ENCODE data around the gene FRMD7. TPM values are rescaled to one million over a fixed set of nuclear protein-coding genes. Genes with fewer than 3 reads are reported as not detected.
"Not testable (repeated sequence)": the region's sequence is repeated elsewhere in the genome, so short reads cannot be mapped to it uniquely, and the experiment has no call there.

FRMD7 gene
- 1 to 10 TPM in 1 of 2 donors, under 1 TPM in 1; 0.59 to 2.4 TPM for total RNA-seq
- polyA plus RNA-seq (ENCODE audit: insufficient read length in 2 of 2), result under 1 TPM; 0.13 to 0.29 TPM
- long read RNA-seq, donor 1, result 0 reads
- long read RNA-seq, donor 2, result 0 reads
- long read RNA-seq, donor 3, result 0 reads
- long read RNA-seq, donor 4, result 0 reads

GRCh38 chrX:132127743-132128142, at the start of gene FRMD7:
Gene FRMD7 (minus strand): TSS chrX:132128020. CDS start chrX:132127844, 176 bp downstream.
- Histone ChIP-seq H3K4me1 (ENCODE audit: control insufficient read depth, insufficient read depth, low read length) (no peaks in the 10 kb centered on the region), H3K27ac (ENCODE audit: low read depth, low read length) (no peak within 1 kb of the TSS), H3K9me3 (ENCODE audit: control insufficient read depth, insufficient read depth, low read length) (no peaks in the 10 kb centered on the region), H3K4me3 (ENCODE audit: low read depth, low read length) (no peak within 1 kb of the TSS), H3K27me3 (ENCODE audit: control insufficient read depth, insufficient read depth, low read length) (peaks cover 7% of the 10 kb centered on the region), H3K36me3 (ENCODE audit: control insufficient read depth, insufficient read depth, low read length) (no peaks in the 10 kb centered on the region)
- DNase-seq (ENCODE audit: low read depth in 4 of 6, low spot score in 6 of 6), result no peak
- 27% methylated on average over 5 of the region's 5 CpGs for WGBS (ENCODE audit: insufficient coverage)

GRCh38 chrX:132173647-132174046, 45.8 kb upstream of the FRMD7 start:
- Histone ChIP-seq H3K27ac (ENCODE audit: low read depth, low read length) (no peak overlapping the region), H3K4me1 (ENCODE audit: control insufficient read depth, insufficient read depth, low read length) (no peaks in the 10 kb centered on the region), H3K27me3 (ENCODE audit: control insufficient read depth, insufficient read depth, low read length) (peaks cover 5% of the 10 kb centered on the region), H3K4me3 (ENCODE audit: low read depth, low read length) (no peak overlapping the region), H3K36me3 (ENCODE audit: control insufficient read depth, insufficient read depth, low read length) (no peaks in the 10 kb centered on the region), H3K9me3 (ENCODE audit: control insufficient read depth, insufficient read depth, low read length) (no peaks in the 10 kb centered on the region)
- no peak for DNase-seq (ENCODE audit: low read depth in 4 of 6, low spot score in 6 of 6)
- no CpG with 5 or more reads among the region's 1 CpG for WGBS (ENCODE audit: insufficient coverage)

GRCh38 chrX:132171881-132172280, 44.1 kb upstream of the FRMD7 start:
- H3K9me3 ChIP-seq (ENCODE audit: control insufficient read depth, insufficient read depth, low read length), result no peaks in the 10 kb centered on the region
- DNase-seq (ENCODE audit: low read depth in 4 of 6, low spot score in 6 of 6), result no peak
- peaks cover 5% of the 10 kb centered on the region for H3K27me3 ChIP-seq (ENCODE audit: control insufficient read depth, insufficient read depth, low read length)
- no peak overlapping the region for H3K27ac ChIP-seq (ENCODE audit: low read depth, low read length)
- 70% methylated on average over 1 of the region's 3 CpGs for WGBS (ENCODE audit: insufficient coverage)
- H3K36me3 ChIP-seq (ENCODE audit: control insufficient read depth, insufficient read depth, low read length), result no peaks in the 10 kb centered on the region
- H3K4me3 ChIP-seq (ENCODE audit: low read depth, low read length), result no peak overlapping the region
- H3K4me1 ChIP-seq (ENCODE audit: control insufficient read depth, insufficient read depth, low read length), result no peaks in the 10 kb centered on the region

- WGBS (ENCODE audit: insufficient coverage), result 50% methylated on average over 1 of the region's 3 CpGs
- no peaks in the 10 kb centered on the region for H3K9me3 ChIP-seq (ENCODE audit: control insufficient read depth, insufficient read depth, low read length)
- peaks cover 5% of the 10 kb centered on the region for H3K27me3 ChIP-seq (ENCODE audit: control insufficient read depth, insufficient read depth, low read length)
- H3K36me3 ChIP-seq (ENCODE audit: control insufficient read depth, insufficient read depth, low read length), result no peaks in the 10 kb centered on the region
- DNase-seq (ENCODE audit: low read depth in 4 of 6, low spot score in 6 of 6), result no peak
- H3K4me1 ChIP-seq (ENCODE audit: control insufficient read depth, insufficient read depth, low read length), result no peaks in the 10 kb centered on the region
- no peak overlapping the region for H3K27ac ChIP-seq (ENCODE audit: low read depth, low read length)
- no peak overlapping the region for H3K4me3 ChIP-seq (ENCODE audit: low read depth, low read length)
These were observed 43.7 kb upstream of the FRMD7 start for GRCh38 chrX:132171478-132171877.

GRCh38 chrX:132169554-132169953, 41.7 kb upstream of the FRMD7 start:
- Histone ChIP-seq H3K27me3 (ENCODE audit: control insufficient read depth, insufficient read depth, low read length) (peaks cover 2% of the 10 kb centered on the region), H3K27ac (ENCODE audit: low read depth, low read length) (no peak overlapping the region), H3K4me1 (ENCODE audit: control insufficient read depth, insufficient read depth, low read length) (no peaks in the 10 kb centered on the region), H3K9me3 (ENCODE audit: control insufficient read depth, insufficient read depth, low read length) (no peaks in the 10 kb centered on the region), H3K36me3 (ENCODE audit: control insufficient read depth, insufficient read depth, low read length) (no peaks in the 10 kb centered on the region), H3K4me3 (ENCODE audit: low read depth, low read length) (no peak overlapping the region)
- no peak for DNase-seq (ENCODE audit: low read depth in 4 of 6, low spot score in 6 of 6)
- WGBS (ENCODE audit: insufficient coverage), result no CpG with 5 or more reads among the region's 3 CpGs

GRCh38 chrX:132165651-132166050, 37.8 kb upstream of the FRMD7 start:
- H3K9me3 ChIP-seq (ENCODE audit: control insufficient read depth, insufficient read depth, low read length), result no peaks in the 10 kb centered on the region
- no peak overlapping the region for H3K27ac ChIP-seq (ENCODE audit: low read depth, low read length)
- H3K4me1 ChIP-seq (ENCODE audit: control insufficient read depth, insufficient read depth, low read length), result no peaks in the 10 kb centered on the region
- no peak for DNase-seq (ENCODE audit: low read depth in 4 of 6, low spot score in 6 of 6)
- no peak overlapping the region for H3K4me3 ChIP-seq (ENCODE audit: low read depth, low read length)
- no peaks in the 10 kb centered on the region for H3K27me3 ChIP-seq (ENCODE audit: control insufficient read depth, insufficient read depth, low read length)
- H3K36me3 ChIP-seq (ENCODE audit: control insufficient read depth, insufficient read depth, low read length), result no peaks in the 10 kb centered on the region

- H3K27ac ChIP-seq (ENCODE audit: low read depth, low read length), result no peak overlapping the region
- H3K36me3 ChIP-seq (ENCODE audit: control insufficient read depth, insufficient read depth, low read length), result no peaks in the 10 kb centered on the region
- H3K4me1 ChIP-seq (ENCODE audit: control insufficient read depth, insufficient read depth, low read length), result no peaks in the 10 kb centered on the region
- H3K9me3 ChIP-seq (ENCODE audit: control insufficient read depth, insufficient read depth, low read length), result no peaks in the 10 kb centered on the region
- no peak for DNase-seq (ENCODE audit: low read depth in 4 of 6, low spot score in 6 of 6)
- no peak overlapping the region for H3K4me3 ChIP-seq (ENCODE audit: low read depth, low read length)
- no peaks in the 10 kb centered on the region for H3K27me3 ChIP-seq (ENCODE audit: control insufficient read depth, insufficient read depth, low read length)
These were observed 37.2 kb upstream of the FRMD7 start for GRCh38 chrX:132165005-132165404.

- not testable (repeated sequence) for H3K4me1 ChIP-seq (ENCODE audit: control insufficient read depth, insufficient read depth, low read length); H3K27me3 ChIP-seq (ENCODE audit: control insufficient read depth, insufficient read depth, low read length); H3K9me3 ChIP-seq (ENCODE audit: control insufficient read depth, insufficient read depth, low read length); H3K4me3 ChIP-seq (ENCODE audit: low read depth, low read length); H3K27ac ChIP-seq (ENCODE audit: low read depth, low read length); DNase-seq (ENCODE audit: low read depth in 4 of 6, low spot score in 6 of 6); H3K36me3 ChIP-seq (ENCODE audit: control insufficient read depth, insufficient read depth, low read length)
- WGBS (ENCODE audit: insufficient coverage), result 81% methylated on average over 3 of the region's 3 CpGs
These were observed 35.3 kb upstream of the FRMD7 start for GRCh38 chrX:132163094-132163493.

GRCh38 chrX:132153166-132153565, 25.3 kb upstream of the FRMD7 start:
- H3K36me3 ChIP-seq (ENCODE audit: control insufficient read depth, insufficient read depth, low read length), result no peaks in the 10 kb centered on the region
- 57% methylated on average over 3 of the region's 4 CpGs for WGBS (ENCODE audit: insufficient coverage)
- DNase-seq (ENCODE audit: low read depth in 4 of 6, low spot score in 6 of 6), result no peak
- no peak overlapping the region for H3K27ac ChIP-seq (ENCODE audit: low read depth, low read length)
- peaks cover 3% of the 10 kb centered on the region for H3K27me3 ChIP-seq (ENCODE audit: control insufficient read depth, insufficient read depth, low read length)
- H3K4me1 ChIP-seq (ENCODE audit: control insufficient read depth, insufficient read depth, low read length), result no peaks in the 10 kb centered on the region
- no peak overlapping the region for H3K4me3 ChIP-seq (ENCODE audit: low read depth, low read length)
- no peaks in the 10 kb centered on the region for H3K9me3 ChIP-seq (ENCODE audit: control insufficient read depth, insufficient read depth, low read length)

- no peaks in the 10 kb centered on the region for H3K9me3 ChIP-seq (ENCODE audit: control insufficient read depth, insufficient read depth, low read length)
- H3K27me3 ChIP-seq (ENCODE audit: control insufficient read depth, insufficient read depth, low read length), result no peaks in the 10 kb centered on the region
- DNase-seq (ENCODE audit: low read depth in 4 of 6, low spot score in 6 of 6), result no peak
- H3K27ac ChIP-seq (ENCODE audit: low read depth, low read length), result no peak overlapping the region
- no peak overlapping the region for H3K4me3 ChIP-seq (ENCODE audit: low read depth, low read length)
- no peaks in the 10 kb centered on the region for H3K4me1 ChIP-seq (ENCODE audit: control insufficient read depth, insufficient read depth, low read length)
- WGBS (ENCODE audit: insufficient coverage), result 0% methylated on average over 1 of the region's 1 CpG
- H3K36me3 ChIP-seq (ENCODE audit: control insufficient read depth, insufficient read depth, low read length), result no peaks in the 10 kb centered on the region
These were observed 18.6 kb upstream of the FRMD7 start for GRCh38 chrX:132146456-132146855.

Measured in spinal cord (tissue), 10 donors.